Measurements from ENCODE around the gene TCEANC. TPM values are rescaled to one million over a fixed set of nuclear protein-coding genes. Genes with fewer than 3 reads are reported as not detected.

The TCEANC gene
- polyA plus RNA-seq, 4 donors = 1.4 to 3.2 (median 1.9) TPM

DNA sequence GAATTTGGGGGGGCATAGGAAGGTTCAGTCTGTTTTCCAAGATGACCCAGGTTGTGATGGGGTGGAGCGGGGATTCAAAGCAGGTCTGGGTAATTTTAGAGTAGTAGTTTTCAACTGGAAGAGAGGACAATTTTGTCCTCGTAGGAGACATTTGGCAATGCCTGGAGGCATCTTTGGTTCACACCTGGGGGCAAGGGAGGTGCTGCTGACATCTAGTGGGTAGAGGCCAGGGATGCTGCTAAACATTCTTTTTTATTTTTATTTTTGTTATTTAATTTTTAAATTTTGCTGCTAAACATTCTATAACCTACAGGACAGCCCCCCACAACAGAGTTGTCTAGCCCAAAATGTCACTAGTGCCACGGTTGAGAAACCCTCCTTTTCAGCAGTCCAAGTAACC, 37.9 kb downstream of the TCEANC start:
- 54 to 59% (median 54%) methylated on average over 3 of the region's 3 CpGs for WGBS, 3 donors
- Histone ChIP-seq H3K27me3 (ENCODE audit: control insufficient read depth in 3 of 3, insufficient read depth in 3 of 3, low read length in 3 of 3) (no peaks in the 10 kb centered on the region), H3K36me3 (ENCODE audit: control insufficient read depth in 3 of 3, insufficient read depth in 2 of 3, low read depth in 1 of 3, low read length in 3 of 3) (peaks cover 0 to 2% (median 0%) of the 10 kb centered on the region in 3 donors), H3K9me3 (ENCODE audit: control insufficient read depth in 2 of 2, insufficient read depth in 1 of 2, low read depth in 1 of 2, low read length in 1 of 2) (no peaks in the 10 kb centered on the region), H3K4me1 (ENCODE audit: control insufficient read depth in 3 of 3, insufficient read depth in 2 of 3, low read depth in 1 of 3, low read length in 2 of 3) (peaks cover 4 to 6% (median 5%) of the 10 kb centered on the region in 3 donors), H3K27ac (ENCODE audit: low read depth in 1 of 3, low read length in 2 of 3) (no peak overlapping the region), H3K4me3 (ENCODE audit: low read depth in 1 of 3, low read length in 3 of 3) (peak overlapping the region in 1 of 3 donors; percentile 15)
- no peak for FAIRE-seq
- no peak for DNase-seq

DNA sequence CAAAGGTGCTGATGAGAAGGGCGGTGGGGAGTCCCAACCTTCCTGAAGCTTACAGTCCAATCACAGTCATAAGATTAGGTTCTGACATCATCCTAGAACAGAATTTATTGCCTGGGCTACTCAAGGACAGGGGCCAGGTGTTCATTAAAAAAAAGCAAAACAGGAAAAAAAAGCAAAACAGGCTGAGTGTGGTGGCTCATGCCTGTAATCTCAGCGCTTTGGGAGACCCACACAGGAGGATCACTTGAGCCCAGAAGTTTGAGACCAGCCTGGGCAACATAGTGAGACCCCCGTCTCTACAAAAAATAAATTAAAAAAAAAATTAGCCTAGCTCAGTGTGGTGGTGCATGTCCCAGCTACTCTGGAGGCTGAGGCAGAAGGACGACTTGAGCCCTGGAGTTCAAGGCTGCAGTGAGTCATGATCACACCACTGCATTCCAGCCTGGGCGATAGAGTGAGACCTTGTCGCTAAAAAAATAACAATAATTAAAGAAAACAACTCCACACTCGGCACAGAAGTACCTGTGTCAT, 39.0 kb downstream of the TCEANC start:
- H3K27ac ChIP-seq (ENCODE audit: low read depth in 1 of 3, low read length in 2 of 3) = no peak overlapping the region
- FAIRE-seq = no peak
- 24 to 61% (median 53%) methylated on average over 7 of the region's 7 CpGs for WGBS, 3 donors
- H3K27me3 ChIP-seq (ENCODE audit: control insufficient read depth in 3 of 3, insufficient read depth in 3 of 3, low read length in 3 of 3) = no peaks in the 10 kb centered on the region
- H3K4me1 ChIP-seq (ENCODE audit: control insufficient read depth in 3 of 3, insufficient read depth in 2 of 3, low read depth in 1 of 3, low read length in 2 of 3) = peaks cover 4 to 6% (median 5%) of the 10 kb centered on the region in 3 donors
- DNase-seq = peak in 1 of 2 donors; percentile 23
- H3K4me3 ChIP-seq (ENCODE audit: low read depth in 1 of 3, low read length in 3 of 3) = no peak overlapping the region
- H3K9me3 ChIP-seq (ENCODE audit: control insufficient read depth in 2 of 2, insufficient read depth in 1 of 2, low read depth in 1 of 2, low read length in 1 of 2) = no peaks in the 10 kb centered on the region
- H3K36me3 ChIP-seq (ENCODE audit: control insufficient read depth in 3 of 3, insufficient read depth in 2 of 3, low read depth in 1 of 3, low read length in 3 of 3) = peaks cover 0 to 2% (median 0%) of the 10 kb centered on the region in 3 donors

DNA sequence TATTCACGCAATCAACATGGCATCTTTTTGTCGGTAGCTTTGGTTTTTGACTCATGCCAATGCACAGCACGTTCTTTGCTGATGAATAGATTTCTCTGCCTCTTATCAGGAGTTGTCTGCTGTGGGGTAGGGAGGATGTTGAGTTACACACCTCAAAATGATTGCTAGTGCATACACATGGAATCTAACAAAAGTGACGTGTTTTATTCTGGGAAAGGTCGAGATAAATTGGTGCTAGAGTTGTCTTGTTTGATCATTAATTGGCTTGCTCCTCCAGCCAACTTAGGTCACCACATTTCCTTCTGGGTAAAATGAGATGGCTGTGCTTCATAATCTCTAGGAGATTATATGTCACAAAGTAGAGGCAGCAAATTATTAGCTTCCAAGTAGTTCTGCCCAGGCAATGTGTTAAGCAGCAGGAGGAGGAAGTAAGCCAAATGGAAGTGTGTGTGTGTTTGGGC, 39.9 kb downstream of the TCEANC start:
- Histone ChIP-seq H3K36me3 (ENCODE audit: control insufficient read depth in 3 of 3, insufficient read depth in 2 of 3, low read depth in 1 of 3, low read length in 3 of 3) (peaks cover 0 to 2% (median 0%) of the 10 kb centered on the region in 3 donors), H3K4me3 (ENCODE audit: low read depth in 1 of 3, low read length in 3 of 3) (no peak overlapping the region), H3K9me3 (ENCODE audit: control insufficient read depth in 2 of 2, insufficient read depth in 1 of 2, low read depth in 1 of 2, low read length in 1 of 2) (no peaks in the 10 kb centered on the region), H3K27me3 (ENCODE audit: control insufficient read depth in 3 of 3, insufficient read depth in 3 of 3, low read length in 3 of 3) (no peaks in the 10 kb centered on the region), H3K27ac (ENCODE audit: low read depth in 1 of 3, low read length in 2 of 3) (peak overlapping the region in 2 of 3 donors; percentile 29 to 65), H3K4me1 (ENCODE audit: control insufficient read depth in 3 of 3, insufficient read depth in 2 of 3, low read depth in 1 of 3, low read length in 2 of 3) (peaks cover 4 to 6% (median 5%) of the 10 kb centered on the region in 3 donors)
- 38 to 63% (median 48%) methylated on average over 5 of the region's 5 CpGs for WGBS, 3 donors
- DNase-seq = no peak
- no peak for FAIRE-seq

DNA sequence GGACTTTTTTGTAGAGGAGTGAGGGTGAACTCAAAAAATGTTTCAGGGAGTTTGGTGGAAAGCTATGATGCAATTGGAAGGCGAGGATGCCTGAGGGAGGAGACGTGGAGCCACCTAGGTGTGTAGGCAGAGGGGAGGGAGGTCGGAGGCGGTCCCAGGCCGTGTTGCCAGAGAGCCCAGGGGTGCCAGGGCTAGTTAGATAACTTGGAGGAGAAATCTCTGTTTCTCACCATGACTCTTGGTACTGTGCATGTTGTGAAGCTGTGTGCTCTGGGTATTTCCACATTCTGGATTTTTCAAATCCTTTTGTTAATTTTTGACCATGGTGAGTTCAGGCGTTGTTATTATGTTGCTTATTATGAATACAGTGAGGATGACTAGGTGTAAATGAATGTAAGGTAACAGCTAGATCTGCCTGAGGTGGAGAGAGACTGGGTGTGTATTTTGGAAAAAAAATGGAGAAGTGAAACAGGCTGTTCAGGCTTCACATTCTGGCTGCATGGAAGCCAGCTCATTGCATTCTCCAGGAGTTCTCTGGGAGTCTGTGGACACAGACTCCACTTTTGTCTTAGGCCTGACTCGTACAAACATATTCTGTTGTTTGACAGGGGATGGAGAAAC, 40.5 kb downstream of the TCEANC start:
- Histone ChIP-seq H3K27ac (ENCODE audit: low read depth in 1 of 3, low read length in 2 of 3) (no peak overlapping the region), H3K4me3 (ENCODE audit: low read depth in 1 of 3, low read length in 3 of 3) (no peak overlapping the region), H3K4me1 (ENCODE audit: control insufficient read depth in 3 of 3, insufficient read depth in 2 of 3, low read depth in 1 of 3, low read length in 2 of 3) (peaks cover 4 to 6% (median 5%) of the 10 kb centered on the region in 3 donors), H3K9me3 (ENCODE audit: control insufficient read depth in 2 of 2, insufficient read depth in 1 of 2, low read depth in 1 of 2, low read length in 1 of 2) (no peaks in the 10 kb centered on the region), H3K27me3 (ENCODE audit: control insufficient read depth in 3 of 3, insufficient read depth in 3 of 3, low read length in 3 of 3) (no peaks in the 10 kb centered on the region), H3K36me3 (ENCODE audit: control insufficient read depth in 3 of 3, insufficient read depth in 2 of 3, low read depth in 1 of 3, low read length in 3 of 3) (peaks cover 0 to 2% (median 0%) of the 10 kb centered on the region in 3 donors)
- 16 to 48% (median 44%) methylated on average over 6 to 7 of the region's 7 CpGs for WGBS, 3 donors
- DNase-seq (no peak), FAIRE-seq (no peak)

DNA sequence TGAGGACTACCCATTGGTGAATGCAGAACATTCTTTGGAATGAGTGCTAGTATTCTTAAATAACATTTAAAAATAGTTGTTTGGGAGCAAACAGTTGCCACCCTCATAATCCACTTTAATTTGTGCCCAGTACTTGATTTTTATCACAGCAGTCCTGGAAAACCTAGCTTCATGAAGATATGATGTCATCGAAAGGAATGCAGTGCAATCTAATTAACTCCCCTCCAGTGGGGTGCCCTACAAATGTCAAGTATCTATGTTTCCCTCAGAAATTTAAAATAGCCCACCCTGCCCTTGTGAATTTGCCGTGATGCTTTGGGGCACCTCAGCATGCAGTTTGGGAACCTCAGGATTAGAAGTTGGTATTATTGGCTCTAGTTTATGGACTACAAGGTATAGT, 41.4 kb downstream of the TCEANC start:
- Histone ChIP-seq H3K27me3 (ENCODE audit: control insufficient read depth in 3 of 3, insufficient read depth in 3 of 3, low read length in 3 of 3) (no peaks in the 10 kb centered on the region), H3K4me3 (ENCODE audit: low read depth in 1 of 3, low read length in 3 of 3) (no peak overlapping the region), H3K27ac (ENCODE audit: low read depth in 1 of 3, low read length in 2 of 3) (no peak overlapping the region), H3K9me3 (ENCODE audit: control insufficient read depth in 2 of 2, insufficient read depth in 1 of 2, low read depth in 1 of 2, low read length in 1 of 2) (no peaks in the 10 kb centered on the region), H3K4me1 (ENCODE audit: control insufficient read depth in 3 of 3, insufficient read depth in 2 of 3, low read depth in 1 of 3, low read length in 2 of 3) (peaks cover 5 to 6% (median 5%) of the 10 kb centered on the region in 3 donors), H3K36me3 (ENCODE audit: control insufficient read depth in 3 of 3, insufficient read depth in 2 of 3, low read depth in 1 of 3, low read length in 3 of 3) (peaks cover 0 to 2% (median 0%) of the 10 kb centered on the region in 3 donors)
- WGBS, 3 donors = 71 to 82% (median 74%) methylated on average over 2 of the region's 2 CpGs
- DNase-seq = no peak
- no peak for FAIRE-seq

DNA sequence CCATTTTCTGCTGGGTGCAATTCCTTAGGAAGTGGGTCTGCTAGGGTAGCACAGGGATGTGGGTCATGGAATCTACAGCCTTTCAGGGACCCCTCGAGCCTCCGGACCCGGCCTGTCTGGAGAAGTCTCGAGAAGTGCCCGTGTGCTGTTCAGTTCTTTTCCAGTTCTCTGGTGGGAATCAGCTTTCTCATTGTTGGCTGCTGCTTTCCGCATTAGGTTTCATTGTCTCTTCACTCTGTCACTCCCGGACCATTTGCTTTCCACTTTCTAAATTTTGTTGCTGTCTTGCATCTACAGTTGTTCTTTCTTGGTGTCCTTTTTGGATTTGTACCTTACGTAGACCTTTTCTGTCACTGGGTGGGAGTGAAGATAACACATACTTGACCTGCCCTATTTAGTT, 42.0 kb downstream of the TCEANC start:
- no peaks in the 10 kb centered on the region for H3K9me3 ChIP-seq (ENCODE audit: control insufficient read depth in 2 of 2, insufficient read depth in 1 of 2, low read depth in 1 of 2, low read length in 1 of 2)
- no peak for DNase-seq
- 72 to 85% (median 80%) methylated on average over 8 of the region's 8 CpGs for WGBS, 3 donors
- no peak for FAIRE-seq
- H3K36me3 ChIP-seq (ENCODE audit: control insufficient read depth in 3 of 3, insufficient read depth in 2 of 3, low read depth in 1 of 3, low read length in 3 of 3) = peaks cover 0 to 2% (median 0%) of the 10 kb centered on the region in 3 donors
- H3K27me3 ChIP-seq (ENCODE audit: control insufficient read depth in 3 of 3, insufficient read depth in 3 of 3, low read length in 3 of 3) = no peaks in the 10 kb centered on the region
- peaks cover 5 to 6% (median 5%) of the 10 kb centered on the region in 3 donors for H3K4me1 ChIP-seq (ENCODE audit: control insufficient read depth in 3 of 3, insufficient read depth in 2 of 3, low read depth in 1 of 3, low read length in 2 of 3)
- H3K27ac ChIP-seq (ENCODE audit: low read depth in 1 of 3, low read length in 2 of 3) = no peak overlapping the region
- no peak overlapping the region for H3K4me3 ChIP-seq (ENCODE audit: low read depth in 1 of 3, low read length in 3 of 3)

DNA sequence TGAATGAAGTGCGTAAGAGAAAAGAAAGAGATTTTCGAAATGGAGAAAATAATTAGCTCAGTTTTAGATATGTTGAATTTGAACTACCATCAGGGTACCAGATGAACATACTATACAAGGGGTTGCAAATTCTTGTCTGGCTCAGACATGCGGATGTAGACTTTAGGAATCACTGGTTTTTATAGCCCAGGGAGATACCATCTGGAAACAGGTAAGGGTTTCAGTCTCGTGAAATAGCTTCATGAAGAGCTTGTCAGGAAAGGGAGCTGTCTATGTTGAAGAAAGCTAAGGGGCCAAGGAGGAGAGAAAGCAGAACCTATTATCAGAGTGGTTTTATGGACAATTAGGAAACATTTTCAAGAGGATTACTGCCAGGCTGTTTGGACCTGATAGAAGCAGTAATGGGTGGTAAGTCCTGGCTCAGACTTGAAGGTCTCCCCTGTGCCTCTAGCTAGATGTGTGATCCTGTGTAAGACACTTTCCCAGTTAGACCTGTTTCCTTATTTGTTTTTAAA, 42.7 kb downstream of the TCEANC start:
- H3K36me3 ChIP-seq (ENCODE audit: control insufficient read depth in 3 of 3, insufficient read depth in 2 of 3, low read depth in 1 of 3, low read length in 3 of 3) = peaks cover 0 to 2% (median 0%) of the 10 kb centered on the region in 3 donors
- no peak for FAIRE-seq
- H3K4me3 ChIP-seq (ENCODE audit: low read depth in 1 of 3, low read length in 3 of 3) = no peak overlapping the region
- H3K4me1 ChIP-seq (ENCODE audit: control insufficient read depth in 3 of 3, insufficient read depth in 2 of 3, low read depth in 1 of 3, low read length in 2 of 3) = peaks cover 5 to 6% (median 5%) of the 10 kb centered on the region in 3 donors
- no peak for DNase-seq
- H3K27ac ChIP-seq (ENCODE audit: low read depth in 1 of 3, low read length in 2 of 3) = no peak overlapping the region
- 69 to 83% (median 78%) methylated on average over 4 of the region's 4 CpGs for WGBS, 3 donors
- H3K9me3 ChIP-seq (ENCODE audit: control insufficient read depth in 2 of 2, insufficient read depth in 1 of 2, low read depth in 1 of 2, low read length in 1 of 2) = no peaks in the 10 kb centered on the region
- no peaks in the 10 kb centered on the region for H3K27me3 ChIP-seq (ENCODE audit: control insufficient read depth in 3 of 3, insufficient read depth in 3 of 3, low read length in 3 of 3)

DNA sequence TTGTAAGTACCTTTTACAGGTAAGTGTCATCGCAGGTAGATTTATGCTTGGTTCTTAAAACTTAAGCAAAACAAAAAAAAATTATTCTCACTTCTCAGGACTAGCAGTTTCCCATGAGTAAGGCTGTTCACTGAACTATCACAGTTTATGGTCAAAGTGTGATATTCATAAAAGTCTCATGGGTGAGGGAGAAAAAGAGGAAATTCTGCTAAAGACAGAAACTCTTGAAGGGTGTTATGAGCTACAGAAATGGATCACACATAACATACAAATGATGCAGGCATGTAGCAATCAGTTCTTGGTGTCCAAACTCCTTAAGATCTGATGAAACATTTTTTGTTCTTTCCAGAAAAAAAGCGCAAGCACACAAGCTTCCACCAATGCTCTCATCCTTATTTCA, 44.5 kb downstream of the TCEANC start:
- 91 to 92% (median 91%) methylated on average over 2 of the region's 2 CpGs for WGBS, 3 donors
- Histone ChIP-seq H3K36me3 (ENCODE audit: control insufficient read depth in 3 of 3, insufficient read depth in 2 of 3, low read depth in 1 of 3, low read length in 3 of 3) (peaks cover 0 to 2% (median 0%) of the 10 kb centered on the region in 3 donors), H3K27ac (ENCODE audit: low read depth in 1 of 3, low read length in 2 of 3) (no peak overlapping the region), H3K27me3 (ENCODE audit: control insufficient read depth in 3 of 3, insufficient read depth in 3 of 3, low read length in 3 of 3) (no peaks in the 10 kb centered on the region), H3K9me3 (ENCODE audit: control insufficient read depth in 2 of 2, insufficient read depth in 1 of 2, low read depth in 1 of 2, low read length in 1 of 2) (no peaks in the 10 kb centered on the region), H3K4me3 (ENCODE audit: low read depth in 1 of 3, low read length in 3 of 3) (no peak overlapping the region), H3K4me1 (ENCODE audit: control insufficient read depth in 3 of 3, insufficient read depth in 2 of 3, low read depth in 1 of 3, low read length in 2 of 3) (peaks cover 1 to 6% (median 5%) of the 10 kb centered on the region in 3 donors)
- FAIRE-seq (no peak), DNase-seq (no peak)
